Stimulated activated CD8-positive, alpha-beta memory T cell treated with anti-CD3 and anti-CD28 coated beads, Interleukin-12 subunit alpha, Interleukin-12 subunit beta, amount 100 ng/mL, for 24 hours (primary cell): ENCODE data around the gene TEX22.
A peak's percentile ranks its signal among the peaks of the same experiment; 100 is the strongest.

Experiments
- DNase-seq: peaks from one replicate; pipeline ENCODE4 v3.0.0-alpha.2; 2020; ENCODE audit errors: extremely low read depth

TEX22 gene

GRCh38 chr14:105400016-105400415 is 1.7 kb downstream of the TEX22 start:
- DNase-seq: no peak

GRCh38 chr14:105401699-105402098 is 3.4 kb downstream of the TEX22 start:
- DNase-seq: no peak

DNA sequence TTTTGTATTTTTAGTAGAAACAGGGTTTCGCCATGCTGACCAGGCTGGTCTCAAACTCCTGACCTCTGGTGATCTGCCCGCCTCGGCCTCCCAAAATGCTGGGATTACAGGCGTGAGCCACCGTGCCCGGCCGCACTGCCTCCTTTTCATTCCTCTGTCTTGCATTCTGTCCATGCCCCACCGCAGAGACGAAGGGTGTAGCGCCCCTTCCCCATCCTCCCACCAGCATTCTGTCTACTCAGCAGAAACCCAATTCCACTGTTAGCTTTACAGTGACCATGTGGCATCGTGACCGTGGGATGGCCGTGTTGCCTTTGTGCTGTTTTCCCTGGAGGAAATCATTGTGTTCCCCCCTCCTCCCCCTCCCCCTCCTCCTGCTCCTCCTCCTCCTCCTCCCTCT is 10.3 kb downstream of the TEX22 start:
- DNase-seq: no peak

DNA sequence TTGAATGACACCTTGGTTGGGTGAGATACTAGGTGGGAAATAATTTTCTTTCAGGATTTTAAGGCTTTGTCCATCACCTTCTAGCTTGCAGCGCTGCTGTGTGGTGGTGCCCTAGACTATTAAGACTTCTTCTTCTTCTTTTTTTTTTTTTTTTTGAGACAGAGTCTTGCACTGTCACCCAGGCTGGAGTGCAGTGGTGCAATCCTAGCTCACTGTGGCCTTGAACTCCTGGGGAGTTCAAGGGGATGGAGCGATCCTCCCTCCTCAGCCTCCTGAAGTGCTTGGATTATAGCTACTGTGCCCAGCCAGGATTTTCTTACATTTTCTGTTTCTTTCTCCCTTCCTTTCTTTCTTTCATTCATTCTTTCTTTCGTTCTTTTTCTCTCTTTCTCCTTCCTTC is 11.0 kb downstream of the TEX22 start:
- no peak for DNase-seq

DNA sequence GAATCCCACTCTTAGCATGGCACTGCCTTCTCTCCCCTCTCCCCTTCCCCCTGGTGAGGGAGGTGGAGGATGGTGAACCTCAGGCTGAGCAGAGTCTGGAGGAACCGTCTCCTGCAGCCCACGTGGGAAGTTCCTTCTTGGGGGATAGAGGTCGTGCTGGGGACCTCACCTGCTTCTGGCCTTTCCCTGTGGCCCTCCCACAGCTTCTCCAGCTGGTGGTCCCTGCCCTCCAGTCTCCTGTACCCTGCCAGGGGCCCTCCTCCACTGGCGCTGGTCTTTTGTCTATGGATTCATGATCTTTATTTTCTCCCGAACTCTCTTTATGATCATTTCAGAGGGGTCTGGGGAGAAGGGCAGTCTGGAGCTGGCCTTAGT is 12.3 kb downstream of the TEX22 start:
- no peak for DNase-seq

GRCh38 chr14:105411017-105411941 is 12.9 kb downstream of the TEX22 start:
- DNase-seq: no peak

- DNase-seq: no peak
Observed at GRCh38 chr14:105411985-105412770, 13.8 kb downstream of the TEX22 start.

DNA sequence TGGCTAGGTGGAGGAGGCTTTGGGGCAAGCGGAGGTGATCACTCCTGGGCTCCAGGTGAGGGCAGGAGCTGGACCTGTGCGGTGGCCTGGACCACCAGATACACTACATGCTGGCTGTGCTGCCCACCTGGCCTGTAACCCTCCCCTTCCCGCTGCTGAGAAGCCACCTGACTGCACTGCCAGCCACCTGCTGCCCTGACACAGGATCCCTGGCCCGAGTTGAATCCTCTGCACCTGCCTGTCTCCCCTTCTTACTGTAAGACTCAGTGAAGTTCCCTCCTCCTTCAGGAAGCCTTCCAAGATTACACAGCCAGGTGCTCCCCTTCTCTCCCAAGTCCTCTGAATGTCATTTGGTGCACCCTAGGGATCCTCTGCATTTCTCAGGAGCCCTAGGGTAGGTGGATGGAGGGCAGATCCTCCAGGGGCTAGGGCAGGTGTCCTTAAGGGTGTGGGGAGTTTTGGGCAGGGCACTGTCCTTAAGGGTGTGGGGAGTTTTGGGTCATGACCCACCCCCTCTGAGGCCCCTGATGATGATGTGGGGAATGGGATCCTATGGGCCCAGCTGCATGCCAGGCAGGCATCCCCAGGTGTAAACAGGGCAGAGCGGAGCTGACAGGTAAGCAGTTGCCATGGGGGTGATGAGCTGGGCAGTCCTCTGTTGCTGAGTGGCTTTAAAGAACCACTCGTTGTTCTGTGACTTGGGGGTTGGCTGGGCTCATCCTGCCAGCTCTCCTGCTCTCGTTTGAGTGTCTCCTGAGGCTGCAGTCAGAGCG is 14.6 kb downstream of the TEX22 start:
- DNase-seq: no peak

DNA sequence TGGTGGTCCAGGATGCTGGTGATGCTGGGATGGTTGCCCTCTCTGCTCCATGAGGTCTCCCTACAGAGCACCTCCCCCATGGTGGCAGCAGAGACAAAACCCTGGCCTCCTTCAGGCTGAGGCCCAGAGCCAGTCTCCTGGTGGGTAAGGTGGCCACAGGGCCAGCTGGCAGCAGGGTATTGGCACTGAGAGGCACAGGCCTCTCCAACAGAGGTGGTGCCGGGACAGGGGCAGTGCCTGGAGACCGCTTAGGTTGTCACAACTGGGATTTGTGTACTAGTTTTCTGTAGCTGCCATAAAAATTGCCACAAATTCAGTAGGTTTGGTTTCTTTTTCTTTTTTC is 15.2 kb downstream of the TEX22 start:
- no peak for DNase-seq

- DNase-seq: peak; percentile 53
Observed at GRCh38 chr14:105414456-105415371, 16.4 kb downstream of the TEX22 start.

DNA sequence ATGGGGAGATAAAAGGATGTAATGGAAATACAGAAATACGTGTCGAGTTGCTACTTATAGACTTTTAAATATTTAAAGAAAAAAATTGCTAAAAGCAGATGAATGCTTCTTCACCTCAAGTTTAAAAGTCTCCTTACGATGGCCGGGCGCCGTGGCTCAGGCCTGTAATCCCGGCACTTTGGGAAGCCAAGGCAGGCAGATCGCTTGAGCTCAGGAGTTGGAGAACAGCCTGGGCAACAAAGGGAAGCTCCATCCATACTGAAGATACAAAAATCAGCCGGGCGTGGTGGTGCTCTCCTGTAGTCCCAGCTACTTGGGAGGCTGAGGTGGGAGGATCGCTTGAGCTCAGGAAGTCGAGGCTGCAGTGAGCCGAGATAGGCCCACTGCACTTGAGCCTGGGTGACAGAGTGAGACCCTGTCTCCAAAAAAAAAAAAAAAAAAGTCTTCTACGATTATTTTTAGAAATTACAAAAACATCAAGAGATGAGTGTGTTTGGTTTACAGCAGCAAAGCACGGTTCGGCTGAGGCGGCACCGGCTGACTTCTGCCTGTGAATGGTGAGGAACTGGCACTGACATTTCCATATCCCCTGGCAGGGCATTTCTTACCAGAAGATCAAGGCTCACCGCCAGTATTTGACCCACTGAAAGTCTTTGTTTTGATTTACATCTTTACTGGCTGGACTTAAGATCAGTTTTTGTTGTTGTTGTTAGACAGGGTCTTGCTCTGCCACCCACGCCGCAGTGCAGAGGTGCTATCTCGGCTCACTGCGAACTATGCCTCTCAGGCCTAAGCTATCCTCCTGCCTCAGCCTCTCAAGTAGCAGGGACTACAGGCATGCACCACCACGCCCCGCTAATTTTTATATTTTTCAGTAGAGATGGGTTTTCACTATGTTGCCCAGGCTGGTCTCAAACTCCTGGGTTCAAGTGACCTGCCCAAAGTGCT is 17.4 kb downstream of the TEX22 start:
- no peak for DNase-seq

- no peak for DNase-seq
Observed at GRCh38 chr14:105416671-105417070, 18.3 kb downstream of the TEX22 start.

GRCh38 chr14:105417690-105418121 is 19.4 kb downstream of the TEX22 start:
- no peak for DNase-seq

- no peak for DNase-seq
Observed at GRCh38 chr14:105418269-105419194, 20.2 kb downstream of the TEX22 start.

DNA sequence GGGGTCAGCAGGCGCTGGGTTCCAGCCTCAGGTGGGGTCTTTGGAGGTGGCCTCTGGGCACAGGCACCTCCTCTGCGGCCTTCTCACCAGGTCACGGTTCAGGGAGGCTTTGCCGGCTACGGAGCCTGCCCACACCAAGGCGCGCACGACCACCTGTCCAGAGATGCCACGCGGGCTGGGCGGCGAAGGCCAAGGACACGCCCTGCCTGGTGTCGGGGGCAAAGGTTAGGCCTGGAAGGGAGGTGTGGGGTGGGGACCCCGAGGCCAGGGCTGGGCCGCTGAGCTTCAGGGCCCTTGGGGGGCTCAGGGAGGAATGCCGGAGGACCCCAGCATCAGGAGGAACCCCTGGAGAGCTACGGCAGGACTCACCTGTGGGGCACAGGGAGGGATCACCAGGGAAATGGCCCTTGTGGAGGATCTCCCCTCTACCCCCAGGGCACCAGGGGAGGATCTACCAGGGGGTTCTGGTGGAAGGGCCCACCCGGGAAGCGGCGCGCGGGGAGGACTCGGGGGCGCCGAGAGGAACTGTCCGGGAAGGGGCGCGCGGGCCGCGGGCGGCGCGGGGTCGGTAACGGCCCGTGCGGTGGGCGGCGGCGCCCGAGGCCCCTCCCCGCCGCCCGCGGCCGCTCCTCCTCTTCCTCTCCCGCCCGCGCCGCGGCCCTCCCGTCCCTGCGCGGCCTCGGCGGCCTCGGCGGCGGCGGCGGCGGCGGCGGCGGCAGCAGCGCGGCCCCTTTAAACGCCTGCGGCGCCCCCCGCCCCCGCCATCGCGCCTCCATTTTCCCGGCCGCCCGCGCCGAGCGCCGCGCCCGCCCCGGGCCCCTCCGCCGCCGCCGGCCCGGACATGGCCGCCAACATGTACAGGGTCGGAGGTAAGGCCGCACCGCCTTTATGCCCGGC is 21.1 kb downstream of the TEX22 start, which contains the start of gene MTA1:
Gene MTA1 (plus strand): TSS at position 633 of the 897 bp plus-strand sequence. CDS start 209 bp downstream, at position 842.
- DNase-seq: no peak

DNA sequence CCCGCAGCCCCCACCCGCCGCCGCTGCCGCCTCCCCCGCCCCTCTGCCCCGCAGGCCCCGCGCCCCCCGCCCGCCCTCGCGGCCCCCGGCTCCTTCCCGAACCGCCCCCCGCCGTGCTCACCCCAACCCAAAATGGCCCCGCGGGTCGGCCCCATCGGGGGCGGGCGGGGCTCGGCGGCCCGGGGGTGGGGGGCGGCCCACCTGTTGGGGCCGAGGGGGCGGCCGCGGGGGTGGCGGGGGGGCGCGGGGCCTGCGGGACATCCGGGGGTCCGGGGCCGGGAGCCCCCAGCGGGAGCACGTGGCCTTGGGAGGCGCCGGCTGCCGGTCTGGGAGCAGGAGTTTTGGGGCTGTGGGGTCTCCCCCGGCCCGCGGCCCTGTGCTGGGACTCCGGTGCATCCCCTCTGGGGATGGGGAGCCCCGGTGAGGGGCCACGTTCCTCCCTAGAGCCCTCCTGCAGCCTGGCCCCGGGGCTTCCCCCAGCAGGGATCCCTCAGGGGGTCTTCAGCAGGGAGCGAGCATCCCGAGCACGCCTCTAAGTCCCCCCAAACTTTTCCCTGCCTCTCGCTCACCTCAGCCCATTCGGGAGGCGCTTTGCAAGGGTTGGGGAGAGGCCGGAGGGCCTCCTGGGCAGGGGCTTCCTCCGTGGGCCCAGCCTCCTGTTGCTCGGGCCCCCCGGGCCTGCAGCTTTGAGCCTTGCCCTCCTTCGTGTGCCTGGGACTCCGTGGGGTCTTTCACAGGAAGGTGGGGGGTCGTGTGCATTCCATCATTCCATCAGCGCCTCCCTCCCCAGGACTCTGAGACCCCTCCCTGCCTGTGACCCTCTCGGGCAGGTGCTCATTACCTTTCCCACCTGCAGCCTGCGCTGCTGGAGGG is 22.0 kb downstream of the TEX22 start:
- DNase-seq: no peak
